HG03432 (cell line): ENCODE results near the gene SULT1C4.
A peak's percentile ranks its signal among the peaks of the same experiment; 100 is the strongest.

Experiments
- ATAC-seq: cut with Tn5 transposase; IDR thresholded peaks from one replicate; pipeline ENCODE4 v1.9.1; 2021; ENCODE audit warnings: mild to moderate bottlenecking, moderate library complexity; ENCODE audit not compliant: unreplicated experiment

The SULT1C4 gene

GRCh38 chr2:108369153-108369552 lies 8.6 kb upstream of the SULT1C4 start:
- no peak for ATAC-seq

GRCh38 chr2:108370080-108370479 lies 7.7 kb upstream of the SULT1C4 start:
- ATAC-seq: no peak

- no peak for ATAC-seq
These were observed 980 bp upstream of the SULT1C4 start for GRCh38 chr2:108376774-108377173.

DNA sequence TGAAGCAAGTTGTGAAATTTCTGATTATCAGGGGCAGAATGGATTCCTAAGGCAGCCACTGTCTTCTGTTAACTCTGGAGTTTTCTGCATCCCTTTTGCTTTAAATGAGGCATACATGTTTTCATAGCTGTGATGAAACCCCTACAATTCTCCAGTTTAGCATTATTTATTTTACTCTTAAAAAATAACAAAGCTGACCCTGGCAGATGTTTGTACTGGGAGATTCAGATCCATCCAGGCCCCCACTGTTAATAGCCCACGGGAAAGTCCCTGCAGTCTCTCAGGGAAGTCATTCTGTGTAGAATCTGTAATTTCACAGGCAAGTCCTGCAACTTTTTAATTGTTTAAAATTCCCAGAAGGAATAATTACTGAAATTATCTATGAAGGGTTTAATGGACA lies 353 bp upstream of the SULT1C4 start:
- ATAC-seq: no peak

GRCh38 chr2:108378851-108379250 lies 1.1 kb downstream of the SULT1C4 start:
- ATAC-seq: no peak

DNA sequence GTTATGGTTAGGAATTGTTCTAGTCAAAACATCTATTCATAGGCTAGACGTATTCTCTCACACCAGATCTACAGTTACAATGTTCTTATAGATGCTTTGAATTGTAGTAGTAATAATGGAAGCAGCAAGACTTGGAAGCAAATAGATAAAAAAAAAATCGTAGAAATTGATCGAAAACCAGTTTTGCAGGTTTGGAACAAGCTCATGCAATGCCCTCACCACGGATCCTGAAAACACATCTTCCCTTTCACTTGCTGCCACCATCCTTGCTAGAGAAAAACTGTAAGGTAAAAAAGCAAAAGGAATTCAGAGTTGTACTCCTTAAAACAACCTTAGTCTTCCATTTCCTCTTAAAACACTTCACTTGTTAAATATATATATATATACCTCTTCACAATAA lies 4.4 kb downstream of the SULT1C4 start:
- ATAC-seq: no peak

DNA sequence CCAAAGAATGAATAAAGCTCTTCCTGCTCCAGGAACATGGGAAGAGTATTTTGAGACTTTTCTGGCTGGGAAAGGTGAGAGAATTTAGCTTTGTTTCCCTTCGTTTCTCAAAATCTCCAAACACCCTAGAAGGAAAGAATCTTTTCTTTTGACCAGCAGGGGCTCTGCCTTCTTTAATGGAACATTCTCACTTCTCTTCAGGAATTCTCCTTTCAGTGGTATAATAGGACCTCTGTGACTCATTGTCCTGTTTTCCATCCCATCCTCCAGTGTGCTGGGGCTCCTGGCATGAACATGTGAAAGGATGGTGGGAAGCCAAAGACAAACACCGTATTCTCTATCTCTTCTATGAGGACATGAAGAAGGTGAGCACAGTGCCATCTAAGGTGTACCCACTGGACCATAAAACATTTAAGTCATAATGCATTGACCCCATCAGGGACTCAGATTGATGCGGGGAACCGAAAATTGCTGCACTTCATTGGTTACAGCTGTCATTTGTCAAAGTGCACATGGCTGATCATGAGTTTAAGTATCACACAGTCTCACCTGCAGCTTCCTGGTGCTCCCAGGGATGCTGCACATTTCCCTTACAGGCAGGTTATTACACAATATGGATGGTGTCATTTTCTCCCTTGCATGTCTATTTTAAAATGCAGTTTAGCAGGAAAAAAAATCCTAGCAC lies 5.5 kb downstream of the SULT1C4 start:
- ATAC-seq: peak; percentile 30

DNA sequence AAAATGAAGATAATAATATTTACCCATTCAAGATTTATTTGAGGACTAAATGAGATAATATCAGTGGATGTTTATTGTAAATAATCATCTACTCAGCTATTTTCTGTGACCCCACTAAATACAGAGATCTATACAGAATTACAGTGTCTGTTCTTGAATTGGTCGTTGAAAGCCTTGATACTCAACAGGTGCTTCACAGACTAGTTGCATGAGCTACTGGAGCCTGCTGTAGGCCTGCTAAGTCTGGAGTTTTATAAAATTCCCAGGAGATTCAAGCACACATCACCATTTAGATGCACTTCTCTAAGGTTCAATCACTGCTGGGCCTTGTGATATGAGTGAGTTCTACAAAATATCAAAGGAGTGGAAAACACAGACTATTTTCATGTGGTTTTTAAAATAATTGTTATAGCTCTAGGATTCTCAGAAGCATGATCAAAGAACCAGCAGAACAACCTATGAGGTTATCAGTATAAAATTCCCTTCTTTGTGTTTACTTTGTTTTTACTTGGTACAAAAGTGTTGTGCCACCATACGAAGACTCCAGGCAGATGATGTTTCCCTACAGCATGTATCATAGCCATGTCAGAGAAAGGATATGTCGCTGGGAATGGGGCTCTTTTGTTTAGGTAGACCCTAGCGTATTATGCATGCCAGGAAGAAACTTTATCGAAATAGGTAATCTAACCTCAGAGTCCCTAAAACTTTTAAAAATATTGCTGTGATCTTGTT lies 7.1 kb downstream of the SULT1C4 start:
- no peak for ATAC-seq

DNA sequence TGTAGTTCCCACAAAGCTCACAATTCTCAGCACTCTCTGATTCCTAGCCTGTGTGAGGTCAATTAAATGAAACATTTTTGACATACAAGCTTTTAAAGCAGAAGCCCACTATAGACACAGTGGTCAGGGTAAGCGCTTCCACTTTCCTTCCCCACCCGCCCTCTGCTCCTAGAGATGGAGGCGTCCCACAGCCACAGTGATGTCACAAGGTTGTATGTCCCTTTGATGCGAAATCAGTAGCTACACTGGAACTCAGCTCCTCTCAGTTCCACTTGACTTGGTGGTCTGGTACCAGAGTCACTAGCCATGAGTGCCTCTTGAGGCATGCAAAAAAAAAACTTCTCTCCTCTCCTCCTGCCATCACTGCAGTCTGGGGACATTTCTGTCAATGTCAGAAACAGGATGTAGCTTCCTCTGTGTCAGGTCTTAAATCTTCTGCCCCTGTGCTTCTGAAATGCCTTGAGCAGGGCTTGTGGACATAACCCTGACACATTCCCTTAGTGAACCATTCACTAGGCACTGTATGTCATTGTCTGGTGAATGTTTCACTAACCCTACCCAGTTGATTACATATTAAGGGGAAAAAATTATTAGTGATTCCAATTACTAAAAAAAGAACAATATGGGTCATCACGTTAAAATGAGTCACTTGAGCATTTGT lies 7.8 kb downstream of the SULT1C4 start:
- peak; percentile 83 for ATAC-seq

GRCh38 chr2:108388045-108388444 lies 10.3 kb downstream of the SULT1C4 start:
- ATAC-seq: no peak

- no peak for ATAC-seq
These were observed 12.6 kb downstream of the SULT1C4 start for GRCh38 chr2:108390340-108390739.

- ATAC-seq: no peak
These were observed 14.3 kb downstream of the SULT1C4 start for GRCh38 chr2:108392029-108392428.

DNA sequence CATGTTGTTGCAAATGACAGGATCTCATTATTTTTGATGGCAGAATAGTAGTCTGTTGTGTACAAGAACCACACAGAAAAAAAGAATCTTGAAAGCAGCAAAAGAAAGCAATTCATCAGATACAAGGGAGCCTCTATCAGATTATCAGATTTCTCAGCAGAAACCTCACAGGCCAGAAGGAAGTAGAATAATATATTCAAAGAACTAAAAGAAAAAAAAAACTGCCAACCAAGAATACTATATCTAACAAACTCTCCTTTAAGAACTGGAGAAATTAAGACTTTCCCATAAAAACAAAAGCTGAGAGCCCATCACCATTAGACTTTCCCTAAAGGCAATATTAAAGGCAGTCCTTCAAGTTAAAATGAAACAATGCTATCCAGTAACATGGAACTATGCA lies 15.4 kb downstream of the SULT1C4 start:
- no peak for ATAC-seq

GRCh38 chr2:108395155-108395554 lies 17.4 kb downstream of the SULT1C4 start:
- no peak for ATAC-seq

GRCh38 chr2:108396845-108397244 lies 19.1 kb downstream of the SULT1C4 start:
- ATAC-seq: no peak

GRCh38 chr2:108399479-108399878 lies 21.7 kb downstream of the SULT1C4 start:
- no peak for ATAC-seq

DNA sequence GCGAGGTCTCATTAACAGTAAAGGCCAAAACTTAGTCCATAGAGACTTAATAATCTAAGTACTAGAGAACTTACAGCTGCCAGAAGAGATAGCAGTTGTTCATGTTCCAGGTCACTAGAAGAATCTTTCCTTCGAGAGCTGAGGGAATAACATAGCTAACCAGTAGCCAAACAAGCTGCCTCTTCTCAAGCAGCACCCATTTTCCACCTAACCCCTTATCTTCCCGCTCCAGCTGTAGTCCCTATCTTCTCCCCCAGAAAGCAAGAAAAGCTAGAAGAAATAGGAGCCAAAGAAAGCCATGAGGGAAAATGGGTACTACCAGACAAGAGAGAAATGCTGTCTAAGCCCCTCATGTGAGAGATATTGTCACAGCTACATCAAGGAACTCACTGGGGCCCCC lies 24.0 kb downstream of the SULT1C4 start:
- ATAC-seq: no peak

DNA sequence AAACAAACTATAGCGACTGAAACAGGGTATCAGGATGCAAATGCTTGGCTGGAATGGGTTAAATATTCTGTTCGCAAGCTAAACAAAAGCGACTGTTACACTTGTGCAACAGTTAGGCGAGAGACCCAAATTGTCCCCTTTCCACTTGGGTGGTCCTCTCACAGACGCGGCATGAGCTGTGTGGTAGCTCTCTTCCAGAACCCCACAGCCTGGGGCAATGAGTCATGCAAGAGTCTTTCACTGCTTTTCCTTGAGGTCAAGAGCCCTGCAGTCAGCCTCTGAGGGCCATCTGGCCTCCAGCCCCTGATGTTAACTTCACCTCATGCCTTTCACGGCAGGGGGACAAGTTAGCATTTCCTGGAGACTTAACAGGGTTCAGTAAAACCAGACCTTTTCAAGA lies 25.7 kb downstream of the SULT1C4 start:
- no peak for ATAC-seq

- ATAC-seq: no peak
These were observed 27.1 kb downstream of the SULT1C4 start for GRCh38 chr2:108404784-108405397.

DNA sequence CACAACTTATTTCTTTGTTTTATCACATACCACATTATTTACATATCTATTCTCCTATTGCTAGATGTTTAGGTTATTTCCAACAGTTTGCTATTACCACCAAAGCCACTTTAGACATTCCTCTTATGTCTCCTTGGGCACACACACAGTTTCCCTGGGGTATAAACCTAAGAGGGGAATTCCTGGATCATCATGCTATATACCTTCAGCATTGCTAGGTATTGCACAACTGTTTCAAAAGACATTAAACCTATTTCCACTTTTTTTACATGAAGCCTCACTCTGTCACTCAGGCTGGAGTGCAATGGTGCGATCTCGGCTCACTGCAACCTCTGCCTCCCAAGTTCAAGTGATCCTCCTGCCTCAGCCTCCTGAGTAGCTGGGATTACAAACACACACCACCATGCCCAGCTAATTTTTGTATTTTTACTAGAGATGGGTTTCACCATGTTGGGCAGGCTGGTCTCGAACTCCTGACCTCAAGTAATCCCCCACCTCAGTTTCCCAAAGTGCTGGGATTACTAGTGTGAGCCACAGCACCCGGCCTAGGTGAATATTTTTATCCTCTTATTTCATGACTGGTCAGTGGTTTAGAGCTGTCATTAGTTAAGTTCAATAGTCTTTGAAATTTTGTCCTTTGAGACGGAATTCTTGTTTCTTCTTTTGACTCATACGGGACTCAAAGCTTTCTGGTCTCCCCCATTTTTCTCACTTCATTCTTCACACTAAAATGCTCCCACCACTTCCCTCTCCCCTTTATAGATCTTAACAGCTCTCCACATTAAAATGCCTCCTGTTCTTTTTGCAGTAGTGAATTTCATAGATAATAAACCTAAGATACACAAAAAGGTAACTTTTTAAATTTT lies 30.3 kb downstream of the SULT1C4 start:
- peak; percentile 71 for ATAC-seq

- no peak for ATAC-seq
These were observed 32.0 kb downstream of the SULT1C4 start for GRCh38 chr2:108409768-108410167.
